GM18505 (cell line): Measurements from ENCODE around the gene GLT6D1.
"Not testable (repeated sequence)": the region's sequence is repeated elsewhere in the genome, so short reads cannot be mapped to it uniquely, and the experiment has no call there.

ENCODE experiments used
- ATAC-seq: cut with Tn5 transposase; IDR thresholded peaks from one replicate; pipeline ENCODE4 v1.9.1; 2021; ENCODE audit not compliant: unreplicated experiment
- POLR2A ChIP-seq: IDR thresholded peaks from 4 replicates; pipeline ENCODE4 v1.6.1; 2011; ENCODE audit warnings: borderline replicate concordance; ENCODE audit not compliant: insufficient read depth, insufficient read length; ENCODE audit errors: extremely low read depth

The GLT6D1 gene

GRCh38 chr9:135669616-135670285 lies 30.4 kb upstream of the GLT6D1 start:
- no peak for ATAC-seq
- no peak for TF ChIP-seq POLR2A

DNA sequence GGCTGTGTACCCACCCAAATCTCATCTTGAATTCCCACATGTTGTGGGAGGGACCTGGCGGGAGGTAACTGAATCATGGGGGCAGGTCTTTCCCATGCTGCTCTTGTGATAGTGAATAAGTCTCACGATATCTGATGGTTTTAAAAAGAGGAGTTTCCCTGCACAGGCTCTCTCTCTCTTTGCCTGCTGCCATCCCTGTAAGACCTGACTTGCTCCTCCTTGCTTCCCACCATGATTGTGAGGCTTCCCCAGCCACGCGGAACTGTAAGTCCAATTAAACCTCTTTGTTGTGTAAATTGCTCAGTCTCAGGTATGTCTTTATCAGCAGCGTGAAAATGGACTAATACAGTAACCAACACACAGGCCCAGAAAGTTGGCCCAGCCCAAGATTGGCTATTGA lies 29.7 kb upstream of the GLT6D1 start:
- not testable (repeated sequence) for ATAC-seq

DNA sequence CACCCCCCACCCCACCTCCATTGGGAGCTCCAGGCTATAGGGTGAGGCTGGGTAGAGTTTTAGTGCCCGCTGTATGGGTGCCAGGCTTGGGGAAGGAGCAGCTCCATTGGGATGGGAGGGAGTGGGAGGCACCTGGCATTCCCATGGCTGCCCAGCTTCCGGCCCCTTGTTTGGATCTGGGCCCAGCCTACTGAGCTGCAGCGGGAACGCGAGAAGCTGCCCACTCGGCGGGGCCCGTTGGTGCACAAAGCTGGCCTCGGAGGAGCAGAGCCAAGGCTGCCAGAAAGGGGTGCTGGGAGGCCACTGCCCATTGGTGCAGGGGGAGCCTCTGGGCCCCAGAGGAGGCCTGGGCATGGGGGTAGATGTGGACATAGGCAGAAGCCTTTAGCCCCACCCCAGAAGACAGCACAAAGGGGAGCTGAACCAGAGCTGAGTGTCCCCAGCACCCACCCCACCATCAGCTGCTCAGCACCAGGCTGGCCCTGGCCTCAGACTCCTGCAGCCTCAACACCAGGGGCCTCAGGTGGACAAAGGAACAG lies 28.2 kb upstream of the GLT6D1 start:
- ATAC-seq = no peak
- no peak for TF ChIP-seq POLR2A

GRCh38 chr9:135666534-135667462 lies 27.5 kb upstream of the GLT6D1 start:
- no peak for ATAC-seq
- no peak for TF ChIP-seq POLR2A

DNA sequence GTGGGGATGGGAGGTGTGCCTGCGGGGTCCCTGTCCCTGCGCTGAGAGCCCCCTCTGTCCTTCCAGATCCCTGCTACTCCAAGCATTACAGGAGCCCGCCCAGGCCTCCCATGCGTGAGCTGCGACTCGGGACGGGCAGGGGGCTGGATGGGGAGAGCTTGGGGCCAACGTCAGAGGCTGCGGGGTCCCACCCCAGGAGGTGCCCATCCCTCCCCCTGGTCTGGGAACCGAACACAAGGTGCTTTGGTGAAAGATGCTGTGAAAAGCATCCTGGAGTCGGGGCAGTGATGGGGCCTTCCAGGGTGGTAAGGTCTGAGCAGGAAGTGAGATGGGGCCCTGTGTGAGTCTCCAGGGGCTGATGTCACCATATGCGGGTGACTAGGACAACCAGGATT lies 26.5 kb upstream of the GLT6D1 start:
- no peak for ATAC-seq
- no peak for TF ChIP-seq POLR2A

DNA sequence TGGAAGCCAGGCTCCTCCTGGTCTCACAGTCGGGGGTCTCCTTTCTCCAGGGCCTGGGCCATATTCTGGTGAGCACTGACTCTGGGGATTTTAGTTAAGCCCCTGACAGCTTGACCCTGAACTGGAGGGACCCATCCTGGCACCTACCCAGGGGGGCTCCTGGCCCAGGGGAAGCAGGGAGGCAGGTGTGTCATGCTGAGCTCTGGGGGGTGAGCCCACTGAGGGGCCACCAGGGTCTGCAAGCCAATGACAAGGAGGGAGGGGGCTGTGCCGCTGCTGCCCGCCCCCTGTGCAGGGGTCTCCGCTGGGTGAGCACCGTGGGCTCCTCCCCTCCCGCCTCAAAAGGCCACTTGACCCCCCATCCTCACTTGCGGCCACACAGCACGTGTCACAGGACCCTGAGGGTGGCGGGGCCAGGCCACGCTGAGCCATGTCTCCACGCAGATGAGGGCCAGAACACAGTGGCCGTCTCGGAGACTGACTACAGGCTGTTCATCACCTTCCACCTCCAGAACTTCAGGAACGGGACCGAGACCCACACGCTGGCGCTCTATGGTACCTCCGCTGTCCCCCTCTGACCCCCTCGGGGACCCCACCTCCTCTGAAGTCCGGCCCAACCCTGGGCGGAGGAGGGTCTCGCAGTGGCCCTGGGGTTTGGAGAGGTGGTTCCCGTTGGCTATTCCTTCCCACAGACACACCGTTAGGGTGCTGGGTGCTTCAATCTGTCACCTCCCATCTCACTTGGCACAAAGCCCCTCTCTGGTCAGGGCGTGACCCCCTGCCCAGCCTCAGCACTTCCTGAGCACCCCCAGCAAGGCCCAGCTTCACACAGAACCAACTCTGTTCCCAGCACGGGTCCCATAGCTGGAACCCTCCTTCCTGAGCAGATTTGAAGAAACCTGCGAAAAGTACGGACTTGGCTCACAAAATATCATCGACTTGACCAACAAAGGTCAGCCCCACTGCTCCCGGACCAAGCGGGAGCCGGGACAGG lies 25.8 kb upstream of the GLT6D1 start:
- no peak for ATAC-seq
- TF ChIP-seq POLR2A = no peak

DNA sequence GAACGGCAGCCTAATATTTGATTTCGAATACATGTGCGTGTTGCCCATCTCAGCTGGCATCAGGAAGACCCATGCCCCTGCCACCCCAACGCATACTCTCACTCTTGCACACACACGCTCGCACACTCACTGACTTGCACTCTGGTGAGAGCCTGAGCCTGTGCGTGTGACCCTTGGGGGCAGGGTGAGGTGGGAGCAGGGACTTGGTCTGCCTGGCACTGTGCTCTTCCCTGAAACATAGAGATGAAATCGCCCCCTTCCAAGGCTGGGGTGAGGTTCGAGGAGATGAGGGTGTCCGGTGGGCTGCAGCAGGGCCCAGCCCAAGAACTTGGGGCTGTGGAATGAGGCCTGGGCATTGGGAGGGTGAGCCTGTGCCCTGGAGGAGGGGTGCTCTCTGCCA lies 24.9 kb upstream of the GLT6D1 start:
- ATAC-seq = no peak
- no peak for TF ChIP-seq POLR2A

GRCh38 chr9:135663857-135664256 lies 24.5 kb upstream of the GLT6D1 start:
- no peak for TF ChIP-seq POLR2A
- no peak for ATAC-seq

GRCh38 chr9:135663451-135663770 lies 24.1 kb upstream of the GLT6D1 start:
- no peak for TF ChIP-seq POLR2A
- no peak for ATAC-seq

GRCh38 chr9:135662758-135663450 lies 23.6 kb upstream of the GLT6D1 start, which contains the start of gene LCN9:
Gene LCN9, plus strand, starts transcription at chr9:135663309. Its CDS starts 13 bp downstream, at chr9:135663322.
- no peak for ATAC-seq
- TF ChIP-seq POLR2A = no peak

DNA sequence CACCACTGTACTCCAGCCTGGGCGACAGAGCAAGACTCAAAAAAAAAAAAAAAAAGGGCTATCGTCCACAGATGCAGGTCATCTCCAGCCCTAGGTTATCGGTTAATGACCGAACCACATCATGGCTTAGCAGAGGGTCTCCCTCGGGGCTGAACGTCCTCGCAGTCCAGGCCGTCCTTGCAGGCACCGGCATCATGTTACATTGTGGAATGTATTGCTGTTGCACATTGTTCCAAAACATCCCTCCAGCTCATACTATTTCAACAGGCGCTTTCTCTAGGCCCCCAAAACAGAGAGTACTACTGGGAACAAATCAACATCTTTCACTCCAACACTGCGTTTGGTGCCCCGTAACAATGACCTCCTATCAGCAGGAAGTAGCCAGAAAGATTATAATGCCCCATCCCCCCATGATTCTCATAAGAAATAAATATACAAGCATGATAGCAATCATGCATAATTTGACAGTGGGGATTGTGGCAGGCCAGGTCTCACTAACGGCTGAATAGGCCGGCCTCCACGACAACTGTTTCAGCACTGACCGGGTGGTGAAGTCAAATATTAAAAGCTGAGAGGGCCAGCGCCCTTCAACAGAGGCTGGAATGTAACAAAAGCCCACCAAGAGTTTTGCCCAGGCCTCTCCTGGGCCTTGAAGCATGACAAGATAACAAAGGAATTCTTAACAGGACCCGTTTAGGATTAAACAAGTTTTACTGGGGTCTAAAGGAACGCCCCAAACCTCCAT lies 22.6 kb upstream of the GLT6D1 start:
- no peak for TF ChIP-seq POLR2A
- ATAC-seq = no peak

- TF ChIP-seq POLR2A = no peak
- no peak for ATAC-seq
Observed at GRCh38 chr9:135660407-135660806, 21.1 kb upstream of the GLT6D1 start.

GRCh38 chr9:135659252-135659651 lies 19.9 kb upstream of the GLT6D1 start:
- ATAC-seq = no peak
- no peak for TF ChIP-seq POLR2A
